Ishikawa (cell line): ENCODE measurements around the gene SIAH1.

Source experiments
- CEBPB ChIP-seq: IDR thresholded peaks from 2 replicates; pipeline ENCODE4 v1.6.1; 2012
- CREB1 ChIP-seq: IDR thresholded peaks from 2 replicates; pipeline ENCODE4 v1.6.1; 2012; ENCODE audit warnings: low read depth
- EGR1 ChIP-seq: IDR thresholded peaks from 2 replicates; pipeline ENCODE4 v1.6.1; 2012
- EP300 ChIP-seq: IDR thresholded peaks from 2 replicates; pipeline ENCODE4 v1.6.1; 2012; ENCODE audit warnings: borderline replicate concordance
- FOXM1 ChIP-seq: IDR thresholded peaks from 2 replicates; pipeline ENCODE4 v1.6.1; 2012; ENCODE audit warnings: low read depth, borderline replicate concordance
- MAX ChIP-seq: IDR thresholded peaks from 2 replicates; pipeline ENCODE4 v1.6.1; 2012
- NFIC ChIP-seq: IDR thresholded peaks from 2 replicates; pipeline ENCODE4 v1.6.1; 2012
- RAD21 ChIP-seq: IDR thresholded peaks from 2 replicates; pipeline ENCODE4 v1.6.1; 2012; ENCODE audit warnings: low read depth
- REST ChIP-seq: IDR thresholded peaks from 2 replicates; pipeline ENCODE4 v1.6.1; 2012; ENCODE audit warnings: low read depth, mild to moderate bottlenecking
- TAF1 ChIP-seq: IDR thresholded peaks from 2 replicates; pipeline ENCODE4 v1.6.1; 2012; ENCODE audit warnings: low read depth, mild to moderate bottlenecking
- TCF12 ChIP-seq: IDR thresholded peaks from 2 replicates; pipeline ENCODE4 v1.6.1; 2012; ENCODE audit warnings: low read depth
- TEAD4 ChIP-seq: IDR thresholded peaks from 2 replicates; pipeline ENCODE4 v1.6.1; 2012
- USF1 ChIP-seq: IDR thresholded peaks from 2 replicates; pipeline ENCODE4 v1.6.1; 2012
- YY1 ChIP-seq: IDR thresholded peaks from 2 replicates; pipeline ENCODE4 v1.6.1; 2012; ENCODE audit warnings: low read depth
- ZBTB7A ChIP-seq: IDR thresholded peaks from 2 replicates; pipeline ENCODE4 v1.6.1; 2012; ENCODE audit warnings: low read depth

Gene SIAH1

GRCh38 chr16:48433116-48433849 lies 48.1 kb upstream of the SIAH1 start:
- TF ChIP-seq USF1, result no peak
- no peak for TF ChIP-seq ZBTB7A

- TF ChIP-seq TCF12 (no peak), MAX (no peak), CREB1 (no peak), TAF1 (no peak), EGR1 (no peak), EP300 (no peak), YY1 (no peak)
Measured at GRCh38 chr16:48432136-48432535, 46.9 kb upstream of the SIAH1 start.

- TF ChIP-seq MAX, result no peak
- TF ChIP-seq ZBTB7A, result no peak
- no peak for TF ChIP-seq YY1
- TF ChIP-seq CREB1, result no peak
- no peak for TF ChIP-seq USF1
- no peak for TF ChIP-seq REST
- no peak for TF ChIP-seq TEAD4
Measured at GRCh38 chr16:48430890-48431289, 45.7 kb upstream of the SIAH1 start.

GRCh38 chr16:48426244-48427141 lies 41.3 kb upstream of the SIAH1 start:
- TF ChIP-seq USF1, result no peak
- TF ChIP-seq YY1, result no peak
- TF ChIP-seq EP300, result no peak
- no peak for TF ChIP-seq EGR1
- TF ChIP-seq CREB1, result no peak
- TF ChIP-seq CEBPB, result no peak
- no peak for TF ChIP-seq REST

- TF ChIP-seq TEAD4, result no peak
- TF ChIP-seq REST, result no peak
- TF ChIP-seq USF1, result no peak
- TF ChIP-seq ZBTB7A, result no peak
- TF ChIP-seq EGR1, result no peak
- no peak for TF ChIP-seq FOXM1
- no peak for TF ChIP-seq TAF1
- TF ChIP-seq CREB1, result no peak
- TF ChIP-seq MAX, result no peak
- TF ChIP-seq YY1, result no peak
- TF ChIP-seq RAD21, result no peak
- TF ChIP-seq NFIC, result no peak
- TF ChIP-seq CEBPB, result no peak
- no peak for TF ChIP-seq TCF12
- TF ChIP-seq EP300, result no peak
Measured at GRCh38 chr16:48422537-48422936, 37.3 kb upstream of the SIAH1 start.
